ENCODE data around the gene DBNL.

DNA sequence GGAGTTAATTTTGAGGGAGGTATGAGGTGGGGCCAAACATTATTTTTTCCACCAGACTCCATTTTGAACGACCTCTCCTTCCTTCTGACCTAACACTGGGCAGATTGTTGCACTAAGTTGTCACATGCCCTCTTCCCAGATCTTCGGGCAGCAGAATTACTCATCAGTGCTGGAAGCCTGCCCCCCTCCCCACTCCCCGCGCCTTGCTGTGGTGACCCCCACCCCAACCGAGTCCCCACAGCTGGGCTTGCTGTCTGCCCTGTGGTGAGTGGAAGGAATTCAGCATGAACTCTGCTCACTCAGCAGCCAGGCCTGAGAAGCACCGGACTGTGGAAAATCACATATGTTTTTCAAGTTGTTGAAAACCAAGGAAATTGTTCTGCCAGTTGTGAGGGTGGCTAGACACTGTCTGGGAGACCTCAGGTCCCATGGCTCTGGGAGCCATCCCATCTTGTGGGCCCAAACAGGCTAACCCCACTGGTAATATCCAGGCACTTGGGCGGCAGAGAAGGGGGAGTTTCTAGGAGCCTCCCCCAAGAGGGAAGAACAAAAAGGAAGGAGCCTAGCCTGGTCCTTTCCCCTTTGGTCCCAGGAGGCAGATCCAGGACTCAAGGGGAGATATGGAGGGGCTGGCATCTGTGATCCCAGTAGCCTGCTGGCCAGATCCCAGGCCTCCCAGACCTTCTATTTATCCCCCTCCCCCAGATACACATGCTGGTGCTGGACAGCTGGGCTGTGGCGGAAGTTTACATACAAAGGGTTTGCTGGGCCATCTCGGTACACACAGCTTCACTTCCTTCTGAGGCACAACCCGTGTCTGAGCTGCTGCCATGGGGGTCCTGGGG lies 56.2 kb downstream of the DBNL start:
- TF ChIP-seq, protein P1, sequence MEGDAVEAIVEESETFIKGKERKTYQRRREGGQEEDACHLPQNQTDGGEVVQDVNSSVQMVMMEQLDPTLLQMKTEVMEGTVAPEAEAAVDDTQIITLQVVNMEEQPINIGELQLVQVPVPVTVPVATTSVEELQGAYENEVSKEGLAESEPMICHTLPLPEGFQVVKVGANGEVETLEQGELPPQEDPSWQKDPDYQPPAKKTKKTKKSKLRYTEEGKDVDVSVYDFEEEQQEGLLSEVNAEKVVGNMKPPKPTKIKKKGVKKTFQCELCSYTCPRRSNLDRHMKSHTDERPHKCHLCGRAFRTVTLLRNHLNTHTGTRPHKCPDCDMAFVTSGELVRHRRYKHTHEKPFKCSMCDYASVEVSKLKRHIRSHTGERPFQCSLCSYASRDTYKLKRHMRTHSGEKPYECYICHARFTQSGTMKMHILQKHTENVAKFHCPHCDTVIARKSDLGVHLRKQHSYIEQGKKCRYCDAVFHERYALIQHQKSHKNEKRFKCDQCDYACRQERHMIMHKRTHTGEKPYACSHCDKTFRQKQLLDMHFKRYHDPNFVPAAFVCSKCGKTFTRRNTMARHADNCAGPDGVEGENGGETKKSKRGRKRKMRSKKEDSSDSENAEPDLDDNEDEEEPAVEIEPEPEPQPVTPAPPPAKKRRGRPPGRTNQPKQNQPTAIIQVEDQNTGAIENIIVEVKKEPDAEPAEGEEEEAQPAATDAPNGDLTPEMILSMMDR (IDR thresholded peaks at IDR 0.05) = no peak
- no peak for TF ChIP-seq EZH2 (IDR thresholded peaks at IDR 0.05; ENCODE audit: borderline replicate concordance, insufficient read depth, low read depth, low read length, poor library complexity, severe bottlenecking)
